AG09309 (cell line): ENCODE results near the gene EDDM3A.

Experiments used
- DNase-seq: peaks from one replicate; pipeline ENCODE4 v3.0.0-alpha.2; 2010; ENCODE audit warnings: low read depth
- H3K4me3 ChIP-seq: 2 replicates; pipeline ENCODE4 v1.5.1; 2011; ENCODE audit warnings: mild to moderate bottlenecking, low read depth, low read length, moderate library complexity; ENCODE audit not compliant: control insufficient read depth
- CTCF ChIP-seq: IDR thresholded peaks from 2 replicates; pipeline ENCODE4 v1.5.1; 2011; ENCODE audit warnings: mild to moderate bottlenecking, low read depth, low read length, inconsistent platforms; ENCODE audit not compliant: insufficient read depth, control insufficient read depth; ENCODE audit errors: missing control alignments

Gene EDDM3A

DNA sequence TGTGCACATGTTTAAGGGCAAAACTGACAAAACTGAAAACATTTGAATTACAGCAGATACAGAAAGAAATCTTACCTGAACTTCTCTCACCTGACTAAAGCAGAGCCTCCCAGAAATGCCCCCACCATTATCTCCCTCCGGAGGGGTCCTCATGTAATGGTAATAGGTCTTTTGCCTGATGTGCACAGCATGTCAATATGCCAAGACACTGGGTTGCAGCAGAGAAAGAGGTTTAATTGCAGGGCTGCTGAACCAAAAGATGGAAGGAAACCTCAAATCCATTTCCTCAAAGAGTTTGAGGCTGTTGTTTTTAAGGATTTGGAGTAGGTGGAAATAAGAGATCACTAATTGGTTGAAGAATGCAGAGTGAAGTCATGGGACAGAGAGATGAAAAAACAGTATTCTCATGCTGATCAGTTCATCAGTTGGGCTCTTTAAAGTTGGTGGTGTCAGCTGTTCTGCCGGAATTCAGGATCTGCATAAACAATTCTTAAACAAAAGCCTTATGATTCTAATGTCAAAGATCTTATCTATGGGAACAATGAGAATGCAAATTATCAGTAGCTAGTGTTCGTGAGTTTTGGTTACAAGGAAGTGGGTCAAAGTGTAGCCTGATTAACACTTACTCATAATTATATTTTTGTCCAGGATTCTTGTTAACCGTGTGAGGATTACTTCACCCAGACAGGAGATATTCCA lies 38.9 kb upstream of the EDDM3A start:
- TF ChIP-seq CTCF: no peak
- no peak for DNase-seq
- no peak overlapping the region for H3K4me3 ChIP-seq

GRCh38 chr14:20707622-20708021 lies 38.1 kb upstream of the EDDM3A start:
- H3K4me3 ChIP-seq: no peak overlapping the region
- TF ChIP-seq CTCF: no peak

DNA sequence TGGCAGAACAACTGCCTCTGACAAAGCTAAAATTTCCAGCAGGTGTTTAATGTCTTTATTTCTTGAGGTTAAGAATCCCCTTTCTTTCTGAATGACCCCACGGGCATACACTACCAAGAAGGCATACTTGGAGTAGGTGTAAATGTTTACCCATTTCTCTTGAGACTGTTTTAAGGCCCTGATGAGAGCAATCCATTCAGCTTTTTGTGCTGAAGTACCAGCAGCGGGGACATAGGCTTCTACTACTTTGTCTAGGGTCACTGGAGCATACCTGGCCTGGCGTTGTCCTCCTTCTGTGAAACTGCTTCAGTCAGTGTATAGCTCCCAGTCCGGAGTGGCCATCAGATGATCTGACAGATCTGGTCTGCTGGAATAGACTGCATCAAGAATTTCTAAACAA lies 34.4 kb upstream of the EDDM3A start:
- TF ChIP-seq CTCF: no peak
- no peak for DNase-seq
- H3K4me3 ChIP-seq: no peak overlapping the region

More at GRCh38 chr14:20707622-20708021, 38.1 kb upstream of the EDDM3A start:
- no peak for DNase-seq

GRCh38 chr14:20711685-20712084 lies 34.0 kb upstream of the EDDM3A start:
- DNase-seq: no peak

DNA sequence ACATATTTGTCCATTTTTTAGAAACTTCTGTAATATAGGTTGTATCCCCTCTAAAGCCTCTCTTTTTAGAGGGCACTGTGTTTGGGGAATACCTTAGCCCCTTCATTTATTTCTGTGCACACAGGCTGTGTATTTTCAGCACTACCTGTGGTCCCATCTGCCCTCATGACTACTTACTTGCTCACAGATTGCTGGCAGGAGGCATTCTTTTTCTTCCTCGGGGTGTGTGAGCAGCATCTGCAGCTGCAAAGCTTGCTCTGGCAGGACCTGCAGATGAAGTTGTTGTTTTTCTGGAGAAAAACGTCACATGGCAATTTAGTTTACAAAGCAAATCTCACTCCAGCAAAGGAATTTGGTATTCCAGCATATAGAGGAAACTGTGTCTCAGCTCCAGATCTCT lies 32.8 kb upstream of the EDDM3A start:
- TF ChIP-seq CTCF: no peak
- no peak overlapping the region for H3K4me3 ChIP-seq
- DNase-seq: no peak

More at GRCh38 chr14:20711685-20712084, 34.0 kb upstream of the EDDM3A start:
- H3K4me3 ChIP-seq: no peak overlapping the region
- TF ChIP-seq CTCF: no peak

DNA sequence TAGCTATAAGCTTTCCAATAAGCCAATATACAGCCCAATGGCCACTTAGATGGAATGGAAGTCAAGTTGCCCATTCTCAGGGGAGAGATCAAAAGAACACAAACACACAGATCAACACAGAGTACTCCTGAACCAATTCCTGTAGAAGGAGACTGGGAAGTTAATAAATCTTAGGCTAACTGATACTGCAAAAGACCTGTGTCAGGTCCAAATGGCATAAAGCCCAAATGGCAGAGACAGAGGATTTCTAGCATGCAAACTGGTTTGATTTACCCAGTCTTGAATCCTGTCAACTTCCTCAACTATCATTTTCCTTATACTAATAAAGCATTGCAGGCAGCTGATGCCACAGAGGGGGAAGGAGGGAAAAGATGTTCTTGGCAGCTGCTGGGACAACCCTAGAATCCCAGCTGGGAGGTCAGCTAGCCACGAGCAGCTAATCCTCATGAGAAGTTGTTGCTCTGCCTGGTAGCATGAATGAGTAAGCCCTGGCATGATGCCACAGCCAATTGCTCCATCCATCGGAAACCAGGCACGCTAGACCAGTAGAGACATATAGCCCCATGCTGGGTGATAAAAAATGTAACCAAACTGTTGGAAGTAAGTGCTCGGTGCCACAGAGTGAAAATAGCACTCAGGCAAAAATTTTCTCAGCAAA lies 31.0 kb upstream of the EDDM3A start:
- no peak for TF ChIP-seq CTCF
- peak; percentile 21 for DNase-seq
- no peak overlapping the region for H3K4me3 ChIP-seq
